ENCODE data around the gene LCN12. TPM values are rescaled to one million over a fixed set of nuclear protein-coding genes. Genes with fewer than 3 reads are reported as not detected.

The LCN12 gene
- total RNA-seq, 1 donor from 2014 or later: not detected

DNA sequence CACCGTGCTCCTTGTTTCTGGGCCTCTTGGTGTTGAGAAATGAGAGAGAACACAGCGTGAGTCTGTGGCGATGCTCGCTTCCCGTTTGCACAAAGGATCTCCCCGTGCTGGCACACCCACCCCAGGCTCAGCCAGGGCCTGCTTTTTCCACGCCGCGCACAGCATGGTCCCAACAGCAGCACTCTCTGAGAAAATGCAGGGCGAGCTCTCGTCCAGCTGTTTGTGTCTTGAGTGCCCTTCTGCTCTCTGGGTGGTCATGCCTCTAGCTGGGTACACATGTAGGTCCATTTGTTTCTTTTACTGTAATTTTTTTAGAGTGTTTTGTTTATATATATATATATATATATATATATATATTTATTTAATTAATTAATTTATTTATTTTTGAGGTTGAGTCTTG, 34.2 kb upstream of the LCN12 start:
- peaks cover 16% of the 10 kb centered on the region for H3K36me3 Mint-ChIP-seq
- H3K27me3 Mint-ChIP-seq (ENCODE audit: insufficient read depth, low read depth): peaks cover 3% of the 10 kb centered on the region

DNA sequence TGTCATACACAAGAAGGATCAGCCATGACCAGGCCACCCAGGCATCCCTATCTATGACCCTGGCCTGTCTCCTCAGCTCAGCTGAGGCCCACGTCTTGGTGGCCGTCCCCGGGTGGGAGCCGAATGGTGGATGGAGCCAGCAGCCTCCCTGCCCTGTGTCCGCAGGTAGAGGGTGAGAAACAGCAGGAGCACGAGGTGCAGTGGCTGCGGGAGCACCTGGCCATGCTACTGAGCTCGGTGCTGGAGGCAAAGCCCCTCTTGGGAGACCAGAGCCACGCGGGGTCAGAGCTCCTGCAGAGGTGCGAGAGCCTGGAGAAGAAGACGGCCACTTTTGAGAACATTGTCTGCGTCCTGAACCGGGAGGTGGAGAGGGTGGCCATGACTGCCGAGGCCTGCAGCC, 32.0 kb upstream of the LCN12 start:
- Mint-ChIP-seq H3K27me3 (ENCODE audit: insufficient read depth, low read depth) (peaks cover 3% of the 10 kb centered on the region), H3K27ac (no peak overlapping the region), H3K4me1 (no peaks in the 10 kb centered on the region), H3K36me3 (peaks cover 15% of the 10 kb centered on the region), H3K4me3 (no peak overlapping the region), H3K9me3 (no peaks in the 10 kb centered on the region)
- H3K9me3 ChIP-seq (ENCODE audit: low read depth): no peaks in the 10 kb centered on the region
- no peak overlapping the region for H3K4me3 ChIP-seq
- H3K4me2 ChIP-seq: no peak overlapping the region
- no peaks in the 10 kb centered on the region for H3K4me1 ChIP-seq
- H3F3A ChIP-seq (ENCODE audit: low read depth): no peaks in the 10 kb centered on the region
- no peaks in the 10 kb centered on the region for H3K36me3 ChIP-seq
- H3K27me3 ChIP-seq: no peaks in the 10 kb centered on the region
- no peak overlapping the region for H3K27ac ChIP-seq
- no peak overlapping the region for H2AFZ ChIP-seq (replicated peaks)
- no peak for TF ChIP-seq EZH2phosphoT487 (IDR thresholded peaks at IDR 0.05)
- TF ChIP-seq EZH2 (IDR thresholded peaks at IDR 0.05): no peak
- TF ChIP-seq, protein P1, sequence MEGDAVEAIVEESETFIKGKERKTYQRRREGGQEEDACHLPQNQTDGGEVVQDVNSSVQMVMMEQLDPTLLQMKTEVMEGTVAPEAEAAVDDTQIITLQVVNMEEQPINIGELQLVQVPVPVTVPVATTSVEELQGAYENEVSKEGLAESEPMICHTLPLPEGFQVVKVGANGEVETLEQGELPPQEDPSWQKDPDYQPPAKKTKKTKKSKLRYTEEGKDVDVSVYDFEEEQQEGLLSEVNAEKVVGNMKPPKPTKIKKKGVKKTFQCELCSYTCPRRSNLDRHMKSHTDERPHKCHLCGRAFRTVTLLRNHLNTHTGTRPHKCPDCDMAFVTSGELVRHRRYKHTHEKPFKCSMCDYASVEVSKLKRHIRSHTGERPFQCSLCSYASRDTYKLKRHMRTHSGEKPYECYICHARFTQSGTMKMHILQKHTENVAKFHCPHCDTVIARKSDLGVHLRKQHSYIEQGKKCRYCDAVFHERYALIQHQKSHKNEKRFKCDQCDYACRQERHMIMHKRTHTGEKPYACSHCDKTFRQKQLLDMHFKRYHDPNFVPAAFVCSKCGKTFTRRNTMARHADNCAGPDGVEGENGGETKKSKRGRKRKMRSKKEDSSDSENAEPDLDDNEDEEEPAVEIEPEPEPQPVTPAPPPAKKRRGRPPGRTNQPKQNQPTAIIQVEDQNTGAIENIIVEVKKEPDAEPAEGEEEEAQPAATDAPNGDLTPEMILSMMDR (IDR thresholded peaks at IDR 0.05): no peak
- H4K20me1 ChIP-seq (ENCODE audit: low read depth): no peaks in the 10 kb centered on the region
- DNase-seq (ENCODE audit: low spot score): no peak
- no peaks in the 10 kb centered on the region for H3K79me2 ChIP-seq (ENCODE audit: low read depth)
- H3K9ac ChIP-seq: no peak overlapping the region

More for the DNA sequence above, 34.2 kb upstream of the LCN12 start:
- Mint-ChIP-seq H3K9me3 (no peaks in the 10 kb centered on the region), H3K4me3 (no peak overlapping the region), H3K4me1 (no peaks in the 10 kb centered on the region), H3K27ac (no peak overlapping the region)
- Histone ChIP-seq H3K4me3 (no peak overlapping the region), H3K79me2 (ENCODE audit: low read depth) (no peaks in the 10 kb centered on the region), H2AFZ (replicated peaks) (no peak overlapping the region), H3K27me3 (no peaks in the 10 kb centered on the region), H3K4me1 (no peaks in the 10 kb centered on the region), H4K20me1 (ENCODE audit: low read depth) (no peaks in the 10 kb centered on the region), H3K9me3 (ENCODE audit: low read depth) (no peaks in the 10 kb centered on the region), H3K4me2 (no peak overlapping the region), H3F3A (ENCODE audit: low read depth) (no peaks in the 10 kb centered on the region), H3K9ac (no peak overlapping the region), H3K36me3 (no peaks in the 10 kb centered on the region), H3K27ac (no peak overlapping the region)
- TF ChIP-seq, protein P1 (IDR thresholded peaks at IDR 0.05): no peak
- no peak for DNase-seq (ENCODE audit: low spot score)

DNA sequence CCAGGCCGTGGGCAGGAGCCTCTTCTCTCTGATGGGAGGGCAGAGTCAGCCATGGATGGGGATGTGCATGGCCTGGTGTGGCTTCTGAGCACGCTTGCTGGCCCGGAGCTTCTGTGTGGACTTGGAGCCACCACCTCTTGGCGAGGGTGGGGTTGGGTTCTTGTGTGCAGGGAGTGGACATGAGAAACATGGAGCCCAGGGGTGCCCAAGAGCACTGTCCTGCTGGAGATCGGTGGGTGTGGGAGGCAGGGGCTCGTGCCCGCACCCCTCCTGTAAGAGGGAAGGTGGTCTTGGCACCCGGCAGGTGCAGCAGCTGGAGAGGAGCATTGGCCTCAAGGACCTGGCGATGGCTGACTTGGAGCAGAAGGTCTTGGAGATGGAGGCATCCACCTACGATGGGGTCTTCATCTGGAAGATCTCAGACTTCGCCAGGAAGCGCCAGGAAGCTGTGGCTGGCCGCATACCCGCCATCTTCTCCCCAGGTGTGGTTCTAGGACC, 31.3 kb upstream of the LCN12 start:
- H3F3A ChIP-seq (ENCODE audit: low read depth): no peaks in the 10 kb centered on the region
- no peak for DNase-seq (ENCODE audit: low spot score)
- no peaks in the 10 kb centered on the region for H3K9me3 ChIP-seq (ENCODE audit: low read depth)
- TF ChIP-seq, protein P1 (IDR thresholded peaks at IDR 0.05): no peak
- no peak for TF ChIP-seq EZH2 (IDR thresholded peaks at IDR 0.05)
- no peak for TF ChIP-seq EZH2phosphoT487 (IDR thresholded peaks at IDR 0.05)
- Mint-ChIP-seq H3K36me3 (peaks cover 15% of the 10 kb centered on the region), H3K4me3 (no peak overlapping the region), H3K9me3 (no peaks in the 10 kb centered on the region), H3K27ac (no peak overlapping the region), H3K4me1 (no peaks in the 10 kb centered on the region), H3K27me3 (ENCODE audit: insufficient read depth, low read depth) (peaks cover 3% of the 10 kb centered on the region)
- no peaks in the 10 kb centered on the region for H3K27me3 ChIP-seq
- no peak overlapping the region for H3K27ac ChIP-seq
- H3K4me2 ChIP-seq: no peak overlapping the region
- no peak overlapping the region for H3K9ac ChIP-seq
- no peaks in the 10 kb centered on the region for H4K20me1 ChIP-seq (ENCODE audit: low read depth)
- H3K4me3 ChIP-seq: no peak overlapping the region
- no peaks in the 10 kb centered on the region for H3K4me1 ChIP-seq
- H3K79me2 ChIP-seq (ENCODE audit: low read depth): no peaks in the 10 kb centered on the region
- H3K36me3 ChIP-seq: no peaks in the 10 kb centered on the region
- no peak overlapping the region for H2AFZ ChIP-seq (replicated peaks)

Data from neural progenitor cell (in vitro differentiated cells).